NCI-H526 (cell line): ENCODE results near the gene DCST2.
A peak's percentile ranks its signal among the peaks of the same experiment; 100 is the strongest.

Experiments
- DNase-seq, 2 experiments: peaks; one replicate each; lab custom pipeline; 2025; lab: John Stamatoyannopoulos, UW

DCST2 gene

GRCh38 chr1:155033524-155033923 is at the start of gene DCST2, which contains the start of gene DCST1:
DCST2 (minus strand) TSS chr1:155033781; CDS start chr1:155033701, 80 bp downstream.
DCST1 (plus strand) TSS chr1:155033824; CDS start chr1:155034037, 213 bp downstream.
- no peak for DNase-seq

DNA sequence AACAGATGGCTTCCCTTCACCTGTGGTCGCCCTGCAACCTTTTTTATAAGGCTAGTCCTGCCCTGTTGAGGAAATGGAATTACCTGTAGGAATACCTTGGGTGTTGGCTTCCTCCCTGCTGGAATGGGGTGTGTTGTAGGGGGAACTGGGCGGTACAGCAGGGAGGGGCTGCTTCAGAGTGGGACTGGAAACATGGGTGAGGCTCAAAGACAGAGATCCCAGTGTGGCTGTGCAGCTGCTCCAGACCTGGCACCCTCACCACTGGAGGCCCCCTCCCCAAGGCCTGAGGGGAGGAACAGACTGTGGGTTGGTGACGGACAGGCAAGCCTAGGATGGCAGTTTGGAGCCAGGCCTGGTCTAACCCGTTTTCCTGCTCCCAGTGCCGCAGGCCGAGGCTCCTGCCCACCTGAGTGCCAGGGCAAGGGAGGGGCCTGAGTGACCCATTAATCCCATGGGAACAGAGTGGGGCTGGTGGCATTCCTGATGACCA is 49.5 kb upstream of the DCST2 start:
- peak in 1 of 2 experiments; percentile 78 for DNase-seq

GRCh38 chr1:155082301-155083051 is 48.9 kb upstream of the DCST2 start:
- DNase-seq = peak; percentile 58 to 89

DNA sequence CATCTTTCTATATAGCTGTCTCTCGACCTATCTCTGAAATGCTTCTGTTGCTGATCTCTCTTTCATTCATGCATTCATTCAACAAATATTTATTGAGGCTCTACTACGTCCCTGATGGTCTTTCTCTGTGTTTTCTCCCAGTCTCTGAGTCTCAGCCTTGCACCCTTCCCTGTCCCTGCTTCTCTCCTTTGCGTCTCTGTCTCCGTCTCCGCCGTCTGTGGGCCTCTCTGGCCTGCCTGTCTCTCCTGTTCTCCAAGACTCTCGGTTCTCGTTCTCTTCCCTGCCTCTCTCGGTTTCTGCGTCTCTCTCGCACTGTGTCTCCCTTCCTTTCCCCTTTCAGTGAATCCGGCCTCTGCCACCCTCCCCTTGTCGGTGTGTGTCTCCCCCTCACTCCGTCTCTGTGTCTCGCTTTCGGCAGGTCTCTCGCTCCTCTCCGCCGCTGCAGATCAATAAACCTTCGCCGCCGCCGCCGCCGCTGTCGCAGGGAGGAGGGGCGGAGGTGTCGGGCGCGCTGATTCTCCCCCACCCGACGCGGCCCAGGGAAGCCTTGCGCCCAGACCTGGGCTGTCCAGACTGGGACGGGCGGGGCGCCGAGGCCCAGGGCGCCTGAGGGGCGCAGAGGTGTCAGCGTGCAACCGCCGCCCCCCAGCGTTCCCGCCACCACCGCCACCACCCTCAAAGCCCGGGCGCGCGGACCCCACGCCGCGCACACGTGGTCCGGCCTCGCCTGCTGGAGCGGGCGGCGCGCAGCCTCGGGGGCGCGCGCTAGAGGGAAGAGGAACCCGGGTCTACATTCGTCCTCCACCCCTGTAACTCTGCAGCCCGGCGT is 48.1 kb upstream of the DCST2 start:
- peak; percentile 44 to 90 for DNase-seq

GRCh38 chr1:155080312-155081228 is 47.0 kb upstream of the DCST2 start:
- DNase-seq = peak; percentile 92 to 99

DNA sequence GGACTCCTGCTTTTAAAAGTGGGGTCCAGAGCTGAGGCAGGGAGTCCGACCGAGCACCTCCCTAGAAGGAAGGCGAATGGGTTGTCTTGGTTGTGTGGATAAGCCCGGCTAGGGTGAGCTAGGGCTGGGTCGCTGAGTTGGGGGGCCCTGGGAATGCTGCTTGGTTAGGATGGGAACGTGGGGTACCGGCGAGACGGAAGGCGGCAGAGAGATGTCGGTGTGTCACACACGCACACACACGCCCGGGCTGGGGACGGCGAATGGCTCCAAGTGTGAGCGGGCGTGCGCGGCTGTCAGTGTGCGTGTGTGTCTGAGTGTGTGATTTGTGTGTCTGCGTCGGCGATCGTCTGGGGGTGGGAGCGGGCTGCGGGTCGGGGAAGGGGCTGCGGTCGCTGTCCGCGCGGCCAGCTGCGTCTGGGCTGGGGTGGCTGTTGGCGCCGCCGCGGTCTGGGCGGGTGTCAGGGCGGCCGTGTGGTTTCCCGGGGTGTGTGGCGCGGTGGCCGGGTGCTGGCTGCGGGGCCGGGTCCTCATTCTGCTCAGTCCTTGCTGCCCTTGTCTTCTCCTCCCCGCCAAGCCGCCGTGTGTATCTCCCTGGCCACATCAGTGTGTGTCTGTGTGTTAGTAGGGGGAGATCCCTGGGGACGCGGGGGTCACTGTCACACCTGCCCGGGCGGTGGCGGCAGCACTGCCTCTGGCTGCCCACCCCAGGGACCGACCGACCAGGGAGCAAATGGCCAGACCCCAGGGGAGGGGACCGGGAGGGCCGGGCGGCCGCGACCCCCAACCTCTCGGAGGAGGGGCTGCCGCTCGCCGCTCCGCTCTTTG is 46.1 kb upstream of the DCST2 start:
- peak in 1 of 2 experiments; percentile 91 for DNase-seq

GRCh38 chr1:155079210-155079486 is 45.6 kb upstream of the DCST2 start:
- DNase-seq = no peak

- DNase-seq = peak in 1 of 2 experiments; percentile 97
Measured at GRCh38 chr1:155078469-155079209, 45.1 kb upstream of the DCST2 start, which contains the start of gene EFNA3. EFNA3 (plus strand) TSS chr1:155078837; CDS start chr1:155078942, 105 bp downstream.

DNA sequence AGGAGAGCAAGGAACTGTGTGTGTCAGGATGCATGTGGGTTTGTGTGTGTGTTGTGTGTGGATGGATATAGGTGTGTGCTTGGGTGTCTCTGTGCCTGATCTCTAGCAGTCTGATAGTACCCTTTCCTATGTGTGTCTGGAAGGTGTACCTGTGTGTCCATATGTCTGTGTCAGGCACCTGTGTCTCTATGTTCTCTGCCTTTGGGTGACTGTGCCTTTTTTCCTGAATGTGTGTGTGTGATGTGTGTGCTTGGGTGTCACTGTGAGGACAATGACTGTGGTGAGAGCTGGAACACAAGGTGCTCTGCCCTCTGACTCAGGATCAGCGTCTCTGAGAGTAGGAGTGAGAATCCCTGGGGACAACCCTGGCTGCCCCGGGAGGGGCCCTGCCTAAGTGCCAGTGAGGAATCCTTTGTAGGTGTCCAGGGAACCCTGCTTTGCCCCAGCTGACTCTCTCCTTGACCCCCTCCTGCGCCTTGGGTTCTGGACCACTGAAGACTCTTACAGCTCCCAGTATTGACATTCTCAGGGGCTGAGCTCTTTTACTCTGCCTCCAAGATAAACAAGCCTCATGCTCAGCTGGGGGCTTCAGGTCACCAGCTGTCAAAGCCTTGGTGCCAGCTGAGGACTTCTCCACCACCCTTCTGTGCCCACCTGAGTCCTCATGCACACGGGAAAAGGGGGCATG is 44.3 kb upstream of the DCST2 start:
- peak in 1 of 2 experiments; percentile 70 for DNase-seq

DNA sequence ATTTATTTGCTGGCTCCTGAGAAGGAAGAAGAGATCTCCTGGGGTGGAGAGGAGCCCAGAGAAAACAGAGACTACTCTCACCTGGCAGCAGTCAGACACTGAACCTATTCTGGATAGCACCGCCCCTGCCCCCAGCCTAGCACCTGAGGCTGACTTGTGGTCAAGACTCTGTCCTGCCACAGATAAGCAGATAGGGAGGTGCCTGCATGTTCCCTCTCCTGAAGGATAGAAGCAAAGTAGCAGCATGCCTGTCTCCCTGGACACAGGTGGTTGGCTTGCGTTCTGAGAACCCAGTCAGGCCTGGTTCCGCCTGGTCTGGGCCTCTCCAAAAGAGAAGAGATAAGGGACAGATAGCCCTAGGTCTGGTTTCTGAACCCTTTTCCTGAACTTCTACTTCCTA is 43.8 kb upstream of the DCST2 start:
- DNase-seq = peak; percentile 82 to 92

DNA sequence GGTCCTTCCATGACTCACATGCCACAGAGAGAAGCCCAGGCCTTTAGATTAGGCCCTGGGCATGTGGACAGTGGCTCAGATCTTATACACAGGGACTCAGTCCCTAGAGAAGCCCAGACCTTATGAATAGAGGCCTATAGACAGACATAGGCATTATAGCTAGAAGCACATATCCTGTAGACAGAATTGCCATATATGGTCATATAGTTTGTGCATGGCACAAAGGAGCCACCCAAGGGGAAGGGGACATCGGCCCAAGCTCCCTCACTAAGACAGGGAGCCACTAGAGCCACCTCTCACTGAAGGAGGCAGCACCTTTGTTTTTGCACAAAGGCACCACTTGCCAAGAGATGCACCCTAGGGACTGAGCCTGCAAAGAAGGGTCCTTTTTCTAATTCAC is 42.8 kb upstream of the DCST2 start:
- no peak for DNase-seq

DNA sequence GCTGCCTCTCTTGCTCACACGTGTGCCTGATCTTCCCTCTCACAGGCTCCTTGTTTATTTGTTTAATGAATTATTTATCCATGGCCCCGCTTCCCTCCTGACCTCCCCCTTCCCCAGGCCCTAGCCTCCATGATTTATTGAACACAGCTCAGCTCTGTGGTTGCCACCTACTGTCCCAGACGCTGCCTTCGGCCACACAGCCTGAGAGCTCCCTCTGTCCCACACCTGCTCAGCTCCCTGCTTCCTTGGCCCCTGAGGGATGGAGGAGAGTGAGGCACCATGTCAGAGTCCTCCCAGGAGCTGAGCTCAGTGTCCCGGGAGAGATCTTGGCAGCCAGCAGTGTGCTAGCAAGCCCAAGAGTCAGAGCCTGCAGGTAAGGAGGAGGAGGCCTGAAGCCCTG is 42.0 kb upstream of the DCST2 start:
- peak; percentile 75 to 91 for DNase-seq

GRCh38 chr1:155073377-155074242 is 40.0 kb upstream of the DCST2 start:
- DNase-seq = peak; percentile 84 to 91

- no peak for DNase-seq
Measured at GRCh38 chr1:155072531-155073289, 39.1 kb upstream of the DCST2 start.

- peak; percentile 83 to 92 for DNase-seq
Measured at GRCh38 chr1:155071701-155072100, 38.1 kb upstream of the DCST2 start.

DNA sequence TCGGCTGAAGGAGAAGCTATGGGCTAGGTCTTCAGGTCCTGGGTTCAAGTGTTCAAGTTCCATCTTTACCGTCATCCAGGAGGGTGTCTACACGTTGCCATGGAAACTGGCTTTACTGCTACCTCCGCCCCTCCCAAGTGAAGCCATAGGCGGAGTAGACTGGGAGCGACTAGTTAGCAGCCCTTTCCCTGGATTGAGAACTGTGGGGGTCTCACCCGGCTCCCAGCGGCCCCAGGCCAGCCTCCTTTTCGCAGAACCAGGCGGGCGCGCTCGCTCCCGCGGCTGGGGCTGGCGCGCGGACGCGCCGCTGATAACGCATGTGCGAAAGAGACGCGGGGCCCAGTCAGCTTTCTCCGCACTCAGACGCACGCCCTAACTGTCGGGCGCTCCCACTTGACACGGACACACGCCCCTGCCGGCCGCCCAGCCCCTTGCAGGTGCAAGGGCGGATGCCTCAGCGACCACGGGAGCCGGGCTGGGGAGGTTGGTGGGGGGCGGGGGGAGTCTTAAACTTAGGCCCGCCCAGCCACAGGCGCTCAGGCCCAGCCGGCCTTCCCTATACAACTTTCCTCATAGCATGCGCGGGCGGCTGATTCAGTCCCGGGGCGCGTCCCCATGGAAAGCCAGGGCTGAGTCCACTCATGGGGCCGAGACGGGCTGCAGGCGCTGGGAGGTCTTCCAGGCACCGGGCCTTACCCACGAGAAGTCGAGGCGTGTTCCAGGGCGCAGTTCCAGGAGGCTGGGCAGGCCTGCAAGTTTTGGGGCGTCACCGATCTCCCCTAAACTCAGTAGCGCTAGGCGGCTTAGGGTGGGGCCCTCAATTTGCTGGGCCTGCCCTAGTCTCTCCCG is 37.4 kb upstream of the DCST2 start:
- peak; percentile 95 to 99 for DNase-seq

DNA sequence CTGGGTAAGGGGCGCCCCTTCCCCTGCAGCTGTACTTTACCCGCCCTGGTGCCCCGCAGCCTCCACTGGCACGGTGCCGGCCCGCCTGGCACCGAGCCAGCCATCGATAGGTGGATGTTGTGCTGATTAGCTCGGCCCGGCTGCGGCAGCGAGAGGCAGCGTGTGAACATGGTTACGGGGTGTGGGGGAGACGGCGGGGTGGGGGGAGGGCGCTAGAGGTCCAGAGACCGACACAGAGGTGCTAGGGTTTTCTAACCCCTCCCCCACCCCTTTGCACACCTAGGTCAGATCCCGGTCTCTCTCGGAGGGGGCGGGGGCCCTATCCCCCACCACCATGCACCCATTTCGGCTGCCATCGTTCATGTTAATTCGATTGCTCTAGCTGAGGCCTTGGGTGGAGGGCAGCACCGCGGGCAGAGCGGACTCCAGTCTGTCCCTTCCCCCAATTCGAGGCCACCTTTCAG is 36.6 kb upstream of the DCST2 start:
- DNase-seq = peak in 1 of 2 experiments; percentile 77
